OCI-LY1 (cell line): ENCODE data around the gene ZNF808.
"Not testable (repeated sequence)": the region's sequence is repeated elsewhere in the genome, so short reads cannot be mapped to it uniquely, and the experiment has no call there.

ENCODE experiments used
- H2AFZ ChIP-seq: fragments of 200-600 bp; sonication (generic), shearing (Covaris generic); 2 replicates; pipeline ENCODE4 v1.6.0; 2014; ENCODE audit warnings: antibody characterized with exemption, mild to moderate bottlenecking, low read length
- H3F3A ChIP-seq: fragments of 200-600 bp; sonication (generic), shearing (Covaris generic); 2 replicates; pipeline ENCODE4 v1.6.0; 2014; ENCODE audit warnings: mild to moderate bottlenecking, antibody characterized with exemption, low read length, moderate library complexity; ENCODE audit not compliant: insufficient read depth
- H3K27ac ChIP-seq: fragments of 200-600 bp; sonication (generic); 2 replicates; pipeline ENCODE4 v1.5.1; 2014; ENCODE audit warnings: low read length, mixed run types, mild to moderate bottlenecking, low read depth; ENCODE audit not compliant: poor library complexity, severe bottlenecking
- H3K27me3 ChIP-seq: fragments of 200-600 bp; sonication (generic); 2 replicates; pipeline ENCODE4 v1.6.0; 2014; ENCODE audit warnings: antibody characterized with exemption, mild to moderate bottlenecking, low read length, moderate library complexity; ENCODE audit not compliant: insufficient read depth
- H3K36me3 ChIP-seq: fragments of 200-600 bp; sonication (generic); 2 replicates; pipeline ENCODE4 v1.6.1; 2014; ENCODE audit warnings: mild to moderate bottlenecking, antibody characterized with exemption, low read length, moderate library complexity, mixed read lengths; ENCODE audit not compliant: insufficient read depth
- H3K4me1 ChIP-seq: fragments of 200-600 bp; sonication (generic); 2 replicates; pipeline ENCODE4 v1.5.1; 2014; ENCODE audit warnings: mild to moderate bottlenecking, low read length, moderate library complexity; ENCODE audit not compliant: insufficient read depth, severe bottlenecking
- H3K4me2 ChIP-seq: fragments of 200-600 bp; sonication (generic), shearing (Covaris generic); 2 replicates; pipeline ENCODE4 v1.6.1; 2014; ENCODE audit warnings: low read length
- H3K4me3 ChIP-seq: fragments of 200-600 bp; sonication (generic); 2 replicates; pipeline ENCODE4 v1.5.1; 2014; ENCODE audit warnings: low read length, low read depth, mild to moderate bottlenecking, mixed read lengths; ENCODE audit not compliant: poor library complexity, severe bottlenecking
- H3K79me2 ChIP-seq: fragments of 200-600 bp; shearing (Covaris generic); 2 replicates; pipeline ENCODE4 v1.6.1; 2016; ENCODE audit warnings: mixed run types, low read length, mixed read lengths; ENCODE audit not compliant: insufficient read depth
- H3K9ac ChIP-seq: fragments of 200-600 bp; sonication (generic), shearing (Covaris generic); 2 replicates; pipeline ENCODE4 v1.6.1; 2014; ENCODE audit warnings: mild to moderate bottlenecking, low read length, mixed read lengths
- H3K9me2 ChIP-seq: fragments of 200-600 bp; sonication (generic), shearing (Covaris generic); 2 replicates; pipeline ENCODE4 v1.6.1; 2014; ENCODE audit warnings: low read depth, mild to moderate bottlenecking, low read length, mixed read lengths
- H3K9me3 ChIP-seq: fragments of 200-600 bp; shearing (Covaris generic); 2 replicates; pipeline ENCODE4 v1.6.1; 2014; ENCODE audit warnings: low read length, mixed read lengths
- H4K20me1 ChIP-seq: fragments of 200-600 bp; sonication (generic), shearing (Covaris generic); 2 replicates; pipeline ENCODE4 v1.6.0; 2016; ENCODE audit warnings: mild to moderate bottlenecking, low read length; ENCODE audit not compliant: insufficient read depth
- EZH2 ChIP-seq: fragments of 200-600 bp; sonication (generic), shearing (Covaris generic); IDR thresholded peaks from 2 replicates; pipeline ENCODE4 v1.8.0; 2017; ENCODE audit warnings: borderline replicate concordance, mixed run types, mild to moderate bottlenecking, antibody characterized with exemption, low read length, moderate library complexity, mixed read lengths
- TF ChIP-seq, protein P1 (sequence below): fragments of 200-600 bp; sonication (generic), shearing (Covaris generic); IDR thresholded peaks from 2 replicates; pipeline ENCODE4 v1.5.1; 2017; ENCODE audit warnings: mild to moderate bottlenecking, antibody characterized with exemption, low read length, moderate library complexity, mixed read lengths

The ZNF808 gene

GRCh38 chr19:52532480-52532879 is 5.0 kb downstream of the ZNF808 start:
- H4K20me1 ChIP-seq: no peaks in the 10 kb centered on the region
- H3K4me3 ChIP-seq: no peak overlapping the region
- 0 out of 2 replicates have a peak, but pooled peaks cover 3% of the 10 kb centered on the region for H3K79me2 ChIP-seq
- no peaks in the 10 kb centered on the region for H3K27me3 ChIP-seq
- no peaks in the 10 kb centered on the region for H3F3A ChIP-seq
- H2AFZ ChIP-seq: no peak overlapping the region
- peaks cover 55% of the 10 kb centered on the region for H3K36me3 ChIP-seq
- H3K9me3 ChIP-seq: peaks cover 6% of the 10 kb centered on the region; the same call in 1 of the 2 replicates
- H3K27ac ChIP-seq: no peak overlapping the region
- H3K4me1 ChIP-seq: peaks cover 10% of the 10 kb centered on the region
- H3K9ac ChIP-seq: no peak overlapping the region
- no peak for TF ChIP-seq EZH2
- TF ChIP-seq, protein P1, sequence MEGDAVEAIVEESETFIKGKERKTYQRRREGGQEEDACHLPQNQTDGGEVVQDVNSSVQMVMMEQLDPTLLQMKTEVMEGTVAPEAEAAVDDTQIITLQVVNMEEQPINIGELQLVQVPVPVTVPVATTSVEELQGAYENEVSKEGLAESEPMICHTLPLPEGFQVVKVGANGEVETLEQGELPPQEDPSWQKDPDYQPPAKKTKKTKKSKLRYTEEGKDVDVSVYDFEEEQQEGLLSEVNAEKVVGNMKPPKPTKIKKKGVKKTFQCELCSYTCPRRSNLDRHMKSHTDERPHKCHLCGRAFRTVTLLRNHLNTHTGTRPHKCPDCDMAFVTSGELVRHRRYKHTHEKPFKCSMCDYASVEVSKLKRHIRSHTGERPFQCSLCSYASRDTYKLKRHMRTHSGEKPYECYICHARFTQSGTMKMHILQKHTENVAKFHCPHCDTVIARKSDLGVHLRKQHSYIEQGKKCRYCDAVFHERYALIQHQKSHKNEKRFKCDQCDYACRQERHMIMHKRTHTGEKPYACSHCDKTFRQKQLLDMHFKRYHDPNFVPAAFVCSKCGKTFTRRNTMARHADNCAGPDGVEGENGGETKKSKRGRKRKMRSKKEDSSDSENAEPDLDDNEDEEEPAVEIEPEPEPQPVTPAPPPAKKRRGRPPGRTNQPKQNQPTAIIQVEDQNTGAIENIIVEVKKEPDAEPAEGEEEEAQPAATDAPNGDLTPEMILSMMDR: no peak
- no peaks in the 10 kb centered on the region for H3K9me2 ChIP-seq
- no peak overlapping the region for H3K4me2 ChIP-seq

DNA sequence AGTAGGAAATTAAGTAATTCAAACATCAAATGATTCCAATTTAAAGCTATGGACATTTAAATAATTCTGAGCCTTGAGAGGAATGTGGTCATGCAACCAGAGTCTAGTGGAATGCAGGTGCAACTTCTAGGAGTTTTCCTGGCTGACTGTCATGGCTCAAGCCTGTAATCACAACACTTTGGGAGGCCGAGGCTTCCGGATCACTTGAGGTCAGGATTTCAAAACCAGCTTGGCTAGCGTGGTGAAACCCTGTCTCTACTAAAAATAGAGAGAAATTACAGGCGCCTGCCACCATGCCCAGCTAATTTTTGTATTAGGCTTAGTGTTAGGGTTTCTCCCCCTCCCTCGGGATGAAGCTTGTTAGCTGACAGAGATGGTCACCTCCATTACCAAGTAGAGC is 6.4 kb downstream of the ZNF808 start:
- TF ChIP-seq, protein P1: no peak
- TF ChIP-seq EZH2: no peak
- no peaks in the 10 kb centered on the region for H3K4me1 ChIP-seq
- H3K27me3 ChIP-seq: no peaks in the 10 kb centered on the region
- H3K9me3 ChIP-seq: peaks cover 6% of the 10 kb centered on the region; the same call in 1 of the 2 replicates
- no peak overlapping the region for H2AFZ ChIP-seq
- H3F3A ChIP-seq: no peaks in the 10 kb centered on the region
- no peaks in the 10 kb centered on the region for H4K20me1 ChIP-seq
- no peak overlapping the region for H3K27ac ChIP-seq
- H3K4me3 ChIP-seq: no peak overlapping the region
- peaks cover 55% of the 10 kb centered on the region for H3K36me3 ChIP-seq
- H3K4me2 ChIP-seq: no peak overlapping the region
- H3K9ac ChIP-seq: no peak overlapping the region
- no peaks in the 10 kb centered on the region for H3K9me2 ChIP-seq
- H3K79me2 ChIP-seq: 0 out of 2 replicates have a peak, but pooled peaks cover 2% of the 10 kb centered on the region

GRCh38 chr19:52535385-52535770 is 7.9 kb downstream of the ZNF808 start:
- not testable (repeated sequence) for H3K4me1 ChIP-seq, H3K27me3 ChIP-seq, H2AFZ ChIP-seq, H3F3A ChIP-seq, H3K4me2 ChIP-seq, H3K79me2 ChIP-seq, H3K27ac ChIP-seq, H3K4me3 ChIP-seq, H3K9me2 ChIP-seq, H3K9me3 ChIP-seq, H3K9ac ChIP-seq, H4K20me1 ChIP-seq
- H3K36me3 ChIP-seq: peaks cover 59% of the 10 kb centered on the region

DNA sequence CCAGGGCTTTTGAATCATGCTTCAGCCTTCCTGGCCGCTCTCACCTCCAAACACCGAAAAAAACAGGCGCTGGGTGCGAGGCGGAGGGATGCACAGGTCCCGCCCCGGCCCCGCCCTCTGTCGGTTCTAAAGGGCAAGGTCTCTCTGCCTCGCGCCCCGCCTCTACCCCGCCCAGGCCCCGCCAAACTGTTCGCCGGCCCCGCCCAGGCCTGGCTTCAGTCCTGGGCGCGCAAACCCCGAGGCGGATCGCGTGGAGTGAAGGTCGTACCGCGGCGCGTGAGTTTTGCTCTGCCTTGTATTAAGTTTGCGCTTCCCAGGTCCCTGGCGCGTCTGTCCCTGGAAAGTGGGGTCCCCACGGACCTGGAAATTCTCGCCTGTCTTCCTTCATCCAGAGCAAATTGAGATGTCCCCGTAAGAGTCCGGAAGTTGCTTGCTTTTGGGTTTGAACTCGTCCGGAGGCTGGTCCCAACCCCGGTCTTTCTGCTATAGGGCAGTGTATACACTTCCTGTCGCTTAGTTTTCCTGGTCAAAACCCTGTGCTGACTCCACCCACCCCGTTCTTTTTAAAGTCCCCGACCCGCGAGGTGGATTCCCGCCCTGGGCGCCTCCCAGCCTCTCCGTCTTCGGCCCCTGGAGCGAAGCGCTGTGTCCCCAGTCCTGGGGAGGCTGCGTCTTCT is 8.4 kb downstream of the ZNF808 start:
- H3K79me2 ChIP-seq: no peaks in the 10 kb centered on the region

More for the DNA sequence above, 8.4 kb downstream of the ZNF808 start:
- Histone ChIP-seq H3F3A (no peaks in the 10 kb centered on the region), H3K9me3 (peaks cover 3% of the 10 kb centered on the region; the same call in 1 of the 2 replicates), H3K4me3 (no peak overlapping the region), H3K27ac (no peak overlapping the region), H3K4me2 (no peak overlapping the region), H4K20me1 (no peaks in the 10 kb centered on the region), H3K9ac (no peak overlapping the region), H3K4me1 (no peaks in the 10 kb centered on the region), H2AFZ (no peak overlapping the region), H3K27me3 (no peaks in the 10 kb centered on the region), H3K36me3 (peaks cover 58% of the 10 kb centered on the region), H3K9me2 (no peaks in the 10 kb centered on the region)
- no peak for TF ChIP-seq EZH2
- TF ChIP-seq, protein P1: no peak
